WTC11 (cell line): ENCODE results near the gene CTTN. TPM values are rescaled to one million over a fixed set of nuclear protein-coding genes. Genes with fewer than 3 reads are reported as not detected.

Experiments
- ATAC-seq: fragments of 200-7000 bp; cut with Tn5 transposase; 2 replicates; pipeline ENCODE4 v1.10.0; 2021; ENCODE audit warnings: mild to moderate bottlenecking, moderate library complexity
- CTCF ChIA-PET: fragments of 300-600 bp; sonication (Branson Sonifier 250); formaldehyde crosslinking; loops from one replicate; lab custom pipeline; 2021; ENCODE audit warnings: antibody characterized with exemption; lab: Charles Lee
- POLR2A ChIA-PET: fragments of 350-600 bp; sonication (Branson Sonifier 250); formaldehyde crosslinking; loops from one replicate; lab custom pipeline; 2021; ENCODE audit warnings: antibody characterized with exemption; lab: Charles Lee
- DNase-seq: peaks from one replicate; pipeline ENCODE4 v3.0.0; 2021; ENCODE audit warnings: low spot score
- H3K27ac Mint-ChIP-seq: 2 replicates; pipeline ENCODE4 v1.8.0; 2021; ENCODE audit warnings: mixed read lengths
- H3K27me3 Mint-ChIP-seq: 2 replicates; pipeline ENCODE4 v1.8.0; 2021; ENCODE audit warnings: low read depth, mild to moderate bottlenecking, moderate library complexity, mixed read lengths
- H3K36me3 Mint-ChIP-seq: 2 replicates; pipeline ENCODE4 v1.8.0; 2021; ENCODE audit warnings: mixed read lengths
- H3K4me1 Mint-ChIP-seq: 2 replicates; pipeline ENCODE4 v1.8.0; 2022; ENCODE audit warnings: mixed read lengths
- H3K4me3 Mint-ChIP-seq: 2 replicates; pipeline ENCODE4 v1.8.0; 2021; ENCODE audit warnings: mild to moderate bottlenecking, moderate library complexity, mixed read lengths
- H3K9me3 Mint-ChIP-seq: 2 replicates; pipeline ENCODE4 v1.8.0; 2021; ENCODE audit warnings: mixed read lengths
- CREB1 ChIP-seq: sonication (generic); formaldehyde crosslinking; IDR thresholded peaks from 2 replicates; pipeline ENCODE4 v1.8.0; 2023; ENCODE audit warnings: mild to moderate bottlenecking, missing genetic modification reagents
- ETV6 ChIP-seq: sonication (generic); formaldehyde crosslinking; IDR thresholded peaks from 2 replicates; pipeline ENCODE4 v1.8.1; 2022; ENCODE audit warnings: mild to moderate bottlenecking, missing genetic modification reagents
- FOXJ3 ChIP-seq: sonication (generic); formaldehyde crosslinking; IDR thresholded peaks from 2 replicates; pipeline ENCODE4 v1.9.0; 2021; ENCODE audit warnings: missing genetic modification reagents, mild to moderate bottlenecking, borderline replicate concordance
- FOXP1 ChIP-seq: sonication (generic); formaldehyde crosslinking; IDR thresholded peaks from 2 replicates; pipeline ENCODE4 v1.8.0; 2022; ENCODE audit warnings: missing genetic modification reagents, mild to moderate bottlenecking, moderate library complexity, borderline replicate concordance
- GRHL2 ChIP-seq: fragments of 250-450 bp; sonication (Bioruptor Pico); IDR thresholded peaks from 2 replicates; pipeline ENCODE4 v1.8.0; 2022; ENCODE audit warnings: mild to moderate bottlenecking, moderate library complexity; ENCODE audit not compliant: insufficient replicate concordance, severe bottlenecking
- GTF2I ChIP-seq: fragments of 250-450 bp; sonication (Bioruptor Pico); conservative IDR thresholded peaks from 2 replicates; pipeline ENCODE4 v1.4.0; 2021; ENCODE audit warnings: mild to moderate bottlenecking
- IRF2 ChIP-seq: sonication (generic); formaldehyde crosslinking; IDR thresholded peaks from 2 replicates; pipeline ENCODE4 v1.8.0; 2022; ENCODE audit warnings: low read depth, missing genetic modification reagents, borderline replicate concordance
- NFATC4 ChIP-seq: fragments of 250-450 bp; sonication (Bioruptor Pico); IDR thresholded peaks from 2 replicates; pipeline ENCODE4 v1.9.0; 2021; ENCODE audit warnings: mild to moderate bottlenecking
- OVOL2 ChIP-seq: fragments of 250-450 bp; sonication (Bioruptor Pico); IDR thresholded peaks from 2 replicates; pipeline ENCODE4 v1.9.0; 2021; ENCODE audit warnings: mild to moderate bottlenecking, borderline replicate concordance
- PREB ChIP-seq: sonication (generic); formaldehyde crosslinking; IDR thresholded peaks from 2 replicates; pipeline ENCODE4 v1.8.1; 2022; ENCODE audit warnings: mild to moderate bottlenecking, missing genetic modification reagents, moderate library complexity, borderline replicate concordance
- SMAD3 ChIP-seq: sonication (generic); formaldehyde crosslinking; IDR thresholded peaks from 2 replicates; pipeline ENCODE4 v1.8.0; 2022; ENCODE audit warnings: missing genetic modification reagents, mild to moderate bottlenecking, borderline replicate concordance
- TEAD1 ChIP-seq: sonication (generic); formaldehyde crosslinking; IDR thresholded peaks from 2 replicates; pipeline ENCODE4 v1.8.0; 2022; ENCODE audit warnings: mild to moderate bottlenecking, missing genetic modification reagents
- ZMAT4 ChIP-seq: fragments of 250-450 bp; sonication (Bioruptor Pico); IDR thresholded peaks from 2 replicates; pipeline ENCODE4 v1.9.0; 2021; ENCODE audit warnings: mild to moderate bottlenecking
- ZNF317 ChIP-seq: sonication (generic); formaldehyde crosslinking; IDR thresholded peaks from 2 replicates; pipeline ENCODE4 v1.8.1; 2023; ENCODE audit warnings: low read depth, mild to moderate bottlenecking, moderate library complexity, missing genetic modification reagents, borderline replicate concordance
- ZNF396 ChIP-seq: fragments of 250-450 bp; sonication (Bioruptor Pico); IDR thresholded peaks from 2 replicates; pipeline ENCODE4 v1.8.0; 2021; ENCODE audit warnings: mild to moderate bottlenecking, moderate library complexity, borderline replicate concordance
- total RNA-seq: library from RNA; stranded (reverse); gene quantifications from 3 replicates; pipeline ENCODE4 v1.2.3, GENCODE V29; 2021
- TF ChIP-seq, protein P1 (sequence below): fragments of 250-450 bp; sonication (Bioruptor Pico); IDR thresholded peaks from 2 replicates; pipeline ENCODE4 v1.9.0; 2021; ENCODE audit warnings: mild to moderate bottlenecking, borderline replicate concordance
- TF ChIP-seq, protein P2 (sequence below): sonication (generic); formaldehyde crosslinking; IDR thresholded peaks from 2 replicates; pipeline ENCODE4 v1.8.0; 2022; ENCODE audit warnings: mild to moderate bottlenecking, missing genetic modification reagents
- TF ChIP-seq, protein P3 (sequence below): sonication (generic); formaldehyde crosslinking; IDR thresholded peaks from 2 replicates; pipeline ENCODE4 v1.8.0; 2022; ENCODE audit warnings: mild to moderate bottlenecking, missing genetic modification reagents
- TF ChIP-seq, protein P4 (sequence below): sonication (generic); formaldehyde crosslinking; IDR thresholded peaks from 2 replicates; pipeline ENCODE4 v1.8.1; 2023; ENCODE audit warnings: mild to moderate bottlenecking, missing genetic modification reagents

Gene CTTN
- total RNA-seq, 1 experiment from 2014 or later, result 281 TPM

DNA sequence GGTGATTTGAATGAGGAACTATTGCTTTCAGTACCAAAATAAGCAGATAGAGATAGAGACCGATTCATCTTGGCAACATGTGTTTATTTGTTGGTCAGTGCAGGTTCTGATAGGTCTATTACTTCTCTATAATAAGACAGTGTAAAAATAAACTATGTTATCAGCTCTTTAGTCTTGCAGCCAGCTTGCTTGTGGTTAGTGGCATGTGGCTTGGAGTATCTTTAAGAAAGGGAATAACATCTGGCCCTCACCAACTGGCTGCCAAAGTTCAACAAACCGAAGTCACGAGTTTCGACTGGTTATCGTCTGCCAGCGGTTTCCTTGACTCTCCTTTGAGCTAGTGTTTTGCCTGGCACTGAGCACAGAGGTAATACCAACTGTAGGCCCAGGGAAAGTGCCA, 71.8 kb downstream of the CTTN start (continued):
- TF ChIP-seq ZMAT4 (CRISPR knock-in tag) (no peak), FOXP1 (no peak), NFATC4 (CRISPR knock-in tag) (no peak), IRF2 (no peak)
- TF ChIP-seq, protein P1, sequence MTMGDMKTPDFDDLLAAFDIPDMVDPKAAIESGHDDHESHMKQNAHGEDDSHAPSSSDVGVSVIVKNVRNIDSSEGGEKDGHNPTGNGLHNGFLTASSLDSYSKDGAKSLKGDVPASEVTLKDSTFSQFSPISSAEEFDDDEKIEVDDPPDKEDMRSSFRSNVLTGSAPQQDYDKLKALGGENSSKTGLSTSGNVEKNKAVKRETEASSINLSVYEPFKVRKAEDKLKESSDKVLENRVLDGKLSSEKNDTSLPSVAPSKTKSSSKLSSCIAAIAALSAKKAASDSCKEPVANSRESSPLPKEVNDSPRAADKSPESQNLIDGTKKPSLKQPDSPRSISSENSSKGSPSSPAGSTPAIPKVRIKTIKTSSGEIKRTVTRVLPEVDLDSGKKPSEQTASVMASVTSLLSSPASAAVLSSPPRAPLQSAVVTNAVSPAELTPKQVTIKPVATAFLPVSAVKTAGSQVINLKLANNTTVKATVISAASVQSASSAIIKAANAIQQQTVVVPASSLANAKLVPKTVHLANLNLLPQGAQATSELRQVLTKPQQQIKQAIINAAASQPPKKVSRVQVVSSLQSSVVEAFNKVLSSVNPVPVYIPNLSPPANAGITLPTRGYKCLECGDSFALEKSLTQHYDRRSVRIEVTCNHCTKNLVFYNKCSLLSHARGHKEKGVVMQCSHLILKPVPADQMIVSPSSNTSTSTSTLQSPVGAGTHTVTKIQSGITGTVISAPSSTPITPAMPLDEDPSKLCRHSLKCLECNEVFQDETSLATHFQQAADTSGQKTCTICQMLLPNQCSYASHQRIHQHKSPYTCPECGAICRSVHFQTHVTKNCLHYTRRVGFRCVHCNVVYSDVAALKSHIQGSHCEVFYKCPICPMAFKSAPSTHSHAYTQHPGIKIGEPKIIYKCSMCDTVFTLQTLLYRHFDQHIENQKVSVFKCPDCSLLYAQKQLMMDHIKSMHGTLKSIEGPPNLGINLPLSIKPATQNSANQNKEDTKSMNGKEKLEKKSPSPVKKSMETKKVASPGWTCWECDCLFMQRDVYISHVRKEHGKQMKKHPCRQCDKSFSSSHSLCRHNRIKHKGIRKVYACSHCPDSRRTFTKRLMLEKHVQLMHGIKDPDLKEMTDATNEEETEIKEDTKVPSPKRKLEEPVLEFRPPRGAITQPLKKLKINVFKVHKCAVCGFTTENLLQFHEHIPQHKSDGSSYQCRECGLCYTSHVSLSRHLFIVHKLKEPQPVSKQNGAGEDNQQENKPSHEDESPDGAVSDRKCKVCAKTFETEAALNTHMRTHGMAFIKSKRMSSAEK (CRISPR knock-in tag), result no peak
- TF ChIP-seq, all 79 proteins: peak for 0

DNA sequence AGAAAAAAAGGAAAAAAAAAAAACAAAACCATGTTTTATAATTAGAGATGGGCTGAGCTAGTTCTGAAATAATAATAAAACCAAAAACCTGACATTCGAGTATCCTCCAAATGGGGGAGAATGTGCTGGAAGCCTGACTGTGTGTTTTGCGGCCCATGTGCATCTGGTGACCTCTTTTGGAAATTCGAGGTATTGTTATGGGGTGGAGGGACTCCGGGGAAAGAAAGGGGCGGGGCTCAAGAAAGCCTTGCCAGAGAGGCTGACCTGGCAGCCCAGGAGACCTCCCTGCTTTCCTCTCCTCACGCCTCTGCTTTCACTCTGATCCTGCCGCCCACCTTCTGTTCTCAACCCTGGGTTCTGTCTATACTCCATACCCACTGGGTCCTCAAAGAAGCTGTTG, 72.9 kb downstream of the CTTN start:
- peak; percentile 74 for DNase-seq
- H3K27ac Mint-ChIP-seq, result no peak overlapping the region

DNA sequence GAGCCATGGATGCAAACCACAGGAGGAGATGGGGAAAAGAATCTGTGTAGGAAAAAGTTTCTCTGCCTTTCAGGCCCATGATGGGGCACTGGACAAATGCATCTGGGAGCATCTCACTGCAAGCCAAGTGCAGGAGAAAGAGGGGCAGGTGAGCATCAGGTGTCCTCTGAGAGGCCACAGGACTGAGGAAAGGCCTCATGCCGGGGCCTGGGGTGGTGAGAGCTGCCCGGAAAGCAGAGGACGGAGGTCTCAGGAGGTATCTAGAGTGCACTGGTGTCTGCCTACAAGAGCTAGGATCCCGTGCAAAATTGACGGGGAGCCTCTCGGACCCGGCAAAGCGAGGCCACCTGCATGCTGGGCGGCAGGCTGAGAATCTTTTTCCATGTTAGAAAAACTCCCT, 73.9 kb downstream of the CTTN start:
- ChIA-PET CTCF (no interaction called here), POLR2A (no interaction called here)
- Mint-ChIP-seq H3K9me3 (no peaks in the 10 kb centered on the region), H3K4me3 (no peak overlapping the region), H3K4me1 (peaks cover 34% of the 10 kb centered on the region), H3K27ac (no peak overlapping the region), H3K36me3 (peaks cover 11% of the 10 kb centered on the region), H3K27me3 (no peaks in the 10 kb centered on the region)
- DNase-seq, result no peak
- TF ChIP-seq TEAD1 (CRISPR knock-in tag) (no peak), PREB (CRISPR knock-in tag) (no peak), GRHL2 (CRISPR knock-in tag) (no peak), ZNF317 (CRISPR knock-in tag) (no peak), SMAD3 (CRISPR knock-in tag) (no peak), ZNF396 (CRISPR knock-in tag) (no peak), CREB1 (no peak), GTF2I (CRISPR knock-in tag) (no peak), OVOL2 (CRISPR knock-in tag) (no peak)
- TF ChIP-seq, protein P2, sequence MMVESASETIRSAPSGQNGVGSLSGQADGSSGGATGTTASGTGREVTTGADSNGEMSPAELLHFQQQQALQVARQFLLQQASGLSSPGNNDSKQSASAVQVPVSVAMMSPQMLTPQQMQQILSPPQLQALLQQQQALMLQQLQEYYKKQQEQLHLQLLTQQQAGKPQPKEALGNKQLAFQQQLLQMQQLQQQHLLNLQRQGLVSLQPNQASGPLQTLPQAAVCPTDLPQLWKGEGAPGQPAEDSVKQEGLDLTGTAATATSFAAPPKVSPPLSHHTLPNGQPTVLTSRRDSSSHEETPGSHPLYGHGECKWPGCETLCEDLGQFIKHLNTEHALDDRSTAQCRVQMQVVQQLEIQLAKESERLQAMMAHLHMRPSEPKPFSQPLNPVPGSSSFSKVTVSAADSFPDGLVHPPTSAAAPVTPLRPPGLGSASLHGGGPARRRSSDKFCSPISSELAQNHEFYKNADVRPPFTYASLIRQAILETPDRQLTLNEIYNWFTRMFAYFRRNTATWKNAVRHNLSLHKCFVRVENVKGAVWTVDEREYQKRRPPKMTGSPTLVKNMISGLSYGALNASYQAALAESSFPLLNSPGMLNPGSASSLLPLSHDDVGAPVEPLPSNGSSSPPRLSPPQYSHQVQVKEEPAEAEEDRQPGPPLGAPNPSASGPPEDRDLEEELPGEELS, result no peak
- TF ChIP-seq, protein P3, sequence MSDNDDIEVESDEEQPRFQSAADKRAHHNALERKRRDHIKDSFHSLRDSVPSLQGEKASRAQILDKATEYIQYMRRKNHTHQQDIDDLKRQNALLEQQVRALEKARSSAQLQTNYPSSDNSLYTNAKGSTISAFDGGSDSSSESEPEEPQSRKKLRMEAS (CRISPR knock-in tag), result no peak
- TF ChIP-seq, protein P4, sequence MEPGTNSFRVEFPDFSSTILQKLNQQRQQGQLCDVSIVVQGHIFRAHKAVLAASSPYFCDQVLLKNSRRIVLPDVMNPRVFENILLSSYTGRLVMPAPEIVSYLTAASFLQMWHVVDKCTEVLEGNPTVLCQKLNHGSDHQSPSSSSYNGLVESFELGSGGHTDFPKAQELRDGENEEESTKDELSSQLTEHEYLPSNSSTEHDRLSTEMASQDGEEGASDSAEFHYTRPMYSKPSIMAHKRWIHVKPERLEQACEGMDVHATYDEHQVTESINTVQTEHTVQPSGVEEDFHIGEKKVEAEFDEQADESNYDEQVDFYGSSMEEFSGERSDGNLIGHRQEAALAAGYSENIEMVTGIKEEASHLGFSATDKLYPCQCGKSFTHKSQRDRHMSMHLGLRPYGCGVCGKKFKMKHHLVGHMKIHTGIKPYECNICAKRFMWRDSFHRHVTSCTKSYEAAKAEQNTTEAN (CRISPR knock-in tag), result no peak
- no peak for ATAC-seq

More for the DNA sequence above, 72.9 kb downstream of the CTTN start:
- ATAC-seq, result peak; percentile 89
- CTCF ChIA-PET, result interaction anchor here (0.6 to 2.6 kb wide), 8 partner anchors 9 to 239 kb away, joined by 3 to 6 read pairs (median 4); no protein-coding TSS in a partner anchor
- Mint-ChIP-seq H3K4me1 (peaks cover 34% of the 10 kb centered on the region), H3K4me3 (no peak overlapping the region), H3K36me3 (peaks cover 11% of the 10 kb centered on the region), H3K27me3 (no peaks in the 10 kb centered on the region), H3K9me3 (no peaks in the 10 kb centered on the region)
- TF ChIP-seq ETV6 (CRISPR knock-in tag) (0 out of 2 replicates have a peak, but pooled peaks have one; percentile 19), FOXJ3 (CRISPR knock-in tag) (no peak)
- POLR2A ChIA-PET, result no interaction called here
